ENCODE measurements around the gene SYNE1. TPM values are rescaled to one million over a fixed set of nuclear protein-coding genes. Genes with fewer than 3 reads are reported as not detected.

SYNE1 gene
- total RNA-seq, 1 experiment from 2014 or later, result 23.0 TPM

DNA sequence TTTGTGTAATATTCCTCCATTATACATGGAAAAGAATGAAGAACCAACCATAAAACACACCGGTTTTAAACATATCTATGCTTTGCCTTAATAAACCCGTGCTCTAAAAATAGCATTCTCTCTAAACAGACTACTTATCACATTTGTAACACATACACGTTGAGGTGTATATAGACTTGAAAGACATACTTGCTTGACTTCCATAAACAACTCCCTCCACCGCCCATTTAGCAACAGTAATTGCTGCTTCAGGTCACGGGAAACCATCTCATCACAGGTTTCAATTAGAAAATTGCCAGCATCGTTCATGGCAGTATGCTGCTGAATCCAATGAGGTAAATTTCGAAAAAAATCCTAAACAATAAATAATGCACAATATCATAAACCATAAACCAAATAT, 174.0 kb downstream of the SYNE1 start:
- TF ChIP-seq, protein P1, sequence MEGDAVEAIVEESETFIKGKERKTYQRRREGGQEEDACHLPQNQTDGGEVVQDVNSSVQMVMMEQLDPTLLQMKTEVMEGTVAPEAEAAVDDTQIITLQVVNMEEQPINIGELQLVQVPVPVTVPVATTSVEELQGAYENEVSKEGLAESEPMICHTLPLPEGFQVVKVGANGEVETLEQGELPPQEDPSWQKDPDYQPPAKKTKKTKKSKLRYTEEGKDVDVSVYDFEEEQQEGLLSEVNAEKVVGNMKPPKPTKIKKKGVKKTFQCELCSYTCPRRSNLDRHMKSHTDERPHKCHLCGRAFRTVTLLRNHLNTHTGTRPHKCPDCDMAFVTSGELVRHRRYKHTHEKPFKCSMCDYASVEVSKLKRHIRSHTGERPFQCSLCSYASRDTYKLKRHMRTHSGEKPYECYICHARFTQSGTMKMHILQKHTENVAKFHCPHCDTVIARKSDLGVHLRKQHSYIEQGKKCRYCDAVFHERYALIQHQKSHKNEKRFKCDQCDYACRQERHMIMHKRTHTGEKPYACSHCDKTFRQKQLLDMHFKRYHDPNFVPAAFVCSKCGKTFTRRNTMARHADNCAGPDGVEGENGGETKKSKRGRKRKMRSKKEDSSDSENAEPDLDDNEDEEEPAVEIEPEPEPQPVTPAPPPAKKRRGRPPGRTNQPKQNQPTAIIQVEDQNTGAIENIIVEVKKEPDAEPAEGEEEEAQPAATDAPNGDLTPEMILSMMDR (IDR thresholded peaks at IDR 0.05; ENCODE audit: insufficient read depth in 1 of 2, low read depth in 1 of 2, low read length in 1 of 2, severe bottlenecking in 1 of 2, unreplicated experiment in 1 of 2), result no peak
- Histone ChIP-seq H3K27me3 (replicated peaks; ENCODE audit: control insufficient read depth, insufficient read depth, low read length) (no peaks in the 10 kb centered on the region), H3K36me3 (ENCODE audit: control insufficient read depth, insufficient read depth, low read length) (no peaks in the 10 kb centered on the region), H3K4me3 (ENCODE audit: low read depth, low read length) (no peak overlapping the region), H3K4me1 (no peaks in the 10 kb centered on the region), H3K9me3 (no peaks in the 10 kb centered on the region)
- BruUV-seq (replicated peaks), result no TSS peak
- Mint-ChIP-seq H3K9me3 (ENCODE audit: unreplicated experiment) (no peaks in the 10 kb centered on the region), H3K27ac (ENCODE audit: unreplicated experiment) (no peak overlapping the region), H3K4me1 (ENCODE audit: low read depth, unreplicated experiment) (no peaks in the 10 kb centered on the region), H3K27me3 (ENCODE audit: insufficient read depth, unreplicated experiment) (peaks cover 6% of the 10 kb centered on the region), H3K36me3 (ENCODE audit: insufficient read depth, unreplicated experiment) (no peaks in the 10 kb centered on the region), H3K4me3 (ENCODE audit: unreplicated experiment) (no peak overlapping the region)
- intact Hi-C loops (cut with micrococcal nuclease; ENCODE audit: unreplicated experiment), result no loop called here
- ChIA-PET POLR2A (no interaction called here), CTCF (no interaction called here)
- DNase-seq, result no peak

DNA sequence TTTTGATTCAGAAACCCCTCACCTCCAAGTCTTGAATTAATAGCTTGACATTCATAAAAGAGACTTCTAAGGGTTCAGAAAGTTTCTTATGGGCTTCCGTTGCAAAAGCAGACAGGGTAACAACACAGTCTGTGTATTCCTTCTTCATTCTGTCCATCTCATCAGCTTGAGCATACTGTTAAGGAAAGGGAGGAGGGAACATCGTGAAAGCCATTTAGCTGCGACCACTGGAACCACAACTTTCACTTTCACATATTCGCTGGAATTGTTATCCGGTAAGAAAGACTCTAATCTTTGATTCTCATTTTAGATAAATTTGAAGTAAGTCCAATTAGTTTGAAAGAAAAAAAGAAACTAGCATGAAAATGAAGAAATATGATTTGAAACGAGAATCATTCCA, 174.4 kb downstream of the SYNE1 start:
- Mint-ChIP-seq H3K4me1 (ENCODE audit: low read depth, unreplicated experiment) (no peaks in the 10 kb centered on the region), H3K9me3 (ENCODE audit: unreplicated experiment) (no peaks in the 10 kb centered on the region), H3K27me3 (ENCODE audit: insufficient read depth, unreplicated experiment) (peaks cover 6% of the 10 kb centered on the region), H3K4me3 (ENCODE audit: unreplicated experiment) (no peak overlapping the region), H3K36me3 (ENCODE audit: insufficient read depth, unreplicated experiment) (no peaks in the 10 kb centered on the region), H3K27ac (ENCODE audit: unreplicated experiment) (no peak overlapping the region)
- intact Hi-C loops (cut with micrococcal nuclease; ENCODE audit: unreplicated experiment), result no loop called here
- Histone ChIP-seq H3K9me3 (no peaks in the 10 kb centered on the region), H3K36me3 (ENCODE audit: control insufficient read depth, insufficient read depth, low read length) (no peaks in the 10 kb centered on the region), H3K4me3 (ENCODE audit: low read depth, low read length) (no peak overlapping the region), H3K4me1 (no peaks in the 10 kb centered on the region), H3K27me3 (replicated peaks; ENCODE audit: control insufficient read depth, insufficient read depth, low read length) (no peaks in the 10 kb centered on the region)
- TF ChIP-seq, protein P1 (IDR thresholded peaks at IDR 0.05; ENCODE audit: insufficient read depth in 1 of 2, low read depth in 1 of 2, low read length in 1 of 2, severe bottlenecking in 1 of 2, unreplicated experiment in 1 of 2), result no peak
- ChIA-PET POLR2A (no interaction called here), CTCF (no interaction called here)
- no TSS peak for BruUV-seq (replicated peaks)
- no peak for DNase-seq

DNA sequence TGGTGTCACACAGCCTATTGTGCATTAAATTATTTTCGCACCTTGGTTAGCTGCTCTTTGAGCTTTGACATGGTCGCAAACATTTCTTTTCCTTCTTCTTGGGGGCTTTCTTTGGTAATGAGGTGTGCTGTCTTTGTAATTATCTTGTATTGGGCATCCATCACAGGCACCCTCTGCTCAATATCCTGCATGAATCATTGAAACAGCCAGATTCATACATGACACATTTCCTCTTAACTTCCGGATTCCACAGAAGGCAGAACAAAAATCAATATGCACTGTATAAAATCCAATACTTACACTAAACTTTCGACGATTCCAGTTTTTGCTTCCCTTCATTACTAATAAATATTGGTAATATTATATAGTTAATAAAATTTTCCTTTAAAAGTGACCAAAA, 175.6 kb downstream of the SYNE1 start:
- H3K36me3 ChIP-seq (ENCODE audit: control insufficient read depth, insufficient read depth, low read length), result no peaks in the 10 kb centered on the region
- H3K4me3 Mint-ChIP-seq (ENCODE audit: unreplicated experiment), result no peak overlapping the region
- H3K9me3 Mint-ChIP-seq (ENCODE audit: unreplicated experiment), result no peaks in the 10 kb centered on the region
- H3K27me3 Mint-ChIP-seq (ENCODE audit: insufficient read depth, unreplicated experiment), result peaks cover 3% of the 10 kb centered on the region
- TF ChIP-seq, protein P1 (IDR thresholded peaks at IDR 0.05; ENCODE audit: insufficient read depth in 1 of 2, low read depth in 1 of 2, low read length in 1 of 2, severe bottlenecking in 1 of 2, unreplicated experiment in 1 of 2), result no peak
- CTCF ChIA-PET, result no interaction called here
- no peaks in the 10 kb centered on the region for H3K4me1 Mint-ChIP-seq (ENCODE audit: low read depth, unreplicated experiment)
- H3K27me3 ChIP-seq (replicated peaks; ENCODE audit: control insufficient read depth, insufficient read depth, low read length), result no peaks in the 10 kb centered on the region
- POLR2A ChIA-PET, result no interaction called here
- no peak overlapping the region for H3K4me3 ChIP-seq (ENCODE audit: low read depth, low read length)
- DNase-seq, result no peak
- no TSS peak for BruUV-seq (replicated peaks)
- H3K36me3 Mint-ChIP-seq (ENCODE audit: insufficient read depth, unreplicated experiment), result no peaks in the 10 kb centered on the region
- intact Hi-C loops (cut with micrococcal nuclease; ENCODE audit: unreplicated experiment), result no loop called here
- H3K4me1 ChIP-seq, result no peaks in the 10 kb centered on the region
- no peaks in the 10 kb centered on the region for H3K9me3 ChIP-seq
- H3K27ac Mint-ChIP-seq (ENCODE audit: unreplicated experiment), result no peak overlapping the region

All from Caco-2 (cell line).